Esophagus muscularis mucosa (tissue), 3 donors: ENCODE results near the gene PLA2R1.

ENCODE experiments used
- POLR2AphosphoS5 ChIP-seq, 2 donors: sonication (generic); formaldehyde crosslinking; IDR thresholded peaks; one replicate each; pipeline ENCODE4 v1.6.1; 2017; ENCODE audit warnings: antibody characterized with exemption in 2 of 2
- TF ChIP-seq, protein P1 (sequence below), 3 experiments: fragments of 200-600 bp in 2 of 3; fragments of 450-650 bp in 1 of 3; sonication (generic) in 2 of 3; IDR thresholded peaks; one replicate each; pipeline ENCODE4 v1.5.1; 2017 to 2019; ENCODE audit warnings: antibody characterized with exemption in 3 of 3, mild to moderate bottlenecking in 2 of 3, moderate library complexity in 1 of 3

DNA sequence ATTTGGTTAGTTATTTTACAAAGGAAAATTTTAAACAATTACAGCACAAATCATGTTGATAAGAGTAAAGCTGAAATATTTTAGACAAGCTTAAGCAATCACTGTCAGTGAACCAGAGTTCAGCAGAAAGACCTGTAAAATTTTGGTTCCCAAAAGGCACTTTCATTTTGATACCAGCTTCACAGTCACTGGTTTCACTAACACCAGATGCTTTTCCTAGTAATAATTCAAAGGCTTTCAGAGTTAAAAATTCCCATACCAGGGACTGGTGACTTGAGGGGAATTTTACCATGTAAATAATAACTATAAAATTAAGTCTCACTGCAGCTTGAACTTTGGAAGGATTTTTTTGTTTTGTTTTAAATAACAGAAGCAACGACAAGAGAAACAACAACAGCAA is 162.1 kb downstream of the PLA2R1 start:
- TF ChIP-seq, protein P1, sequence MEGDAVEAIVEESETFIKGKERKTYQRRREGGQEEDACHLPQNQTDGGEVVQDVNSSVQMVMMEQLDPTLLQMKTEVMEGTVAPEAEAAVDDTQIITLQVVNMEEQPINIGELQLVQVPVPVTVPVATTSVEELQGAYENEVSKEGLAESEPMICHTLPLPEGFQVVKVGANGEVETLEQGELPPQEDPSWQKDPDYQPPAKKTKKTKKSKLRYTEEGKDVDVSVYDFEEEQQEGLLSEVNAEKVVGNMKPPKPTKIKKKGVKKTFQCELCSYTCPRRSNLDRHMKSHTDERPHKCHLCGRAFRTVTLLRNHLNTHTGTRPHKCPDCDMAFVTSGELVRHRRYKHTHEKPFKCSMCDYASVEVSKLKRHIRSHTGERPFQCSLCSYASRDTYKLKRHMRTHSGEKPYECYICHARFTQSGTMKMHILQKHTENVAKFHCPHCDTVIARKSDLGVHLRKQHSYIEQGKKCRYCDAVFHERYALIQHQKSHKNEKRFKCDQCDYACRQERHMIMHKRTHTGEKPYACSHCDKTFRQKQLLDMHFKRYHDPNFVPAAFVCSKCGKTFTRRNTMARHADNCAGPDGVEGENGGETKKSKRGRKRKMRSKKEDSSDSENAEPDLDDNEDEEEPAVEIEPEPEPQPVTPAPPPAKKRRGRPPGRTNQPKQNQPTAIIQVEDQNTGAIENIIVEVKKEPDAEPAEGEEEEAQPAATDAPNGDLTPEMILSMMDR (IDR thresholded peaks at IDR 0.05), result no peak
- no peak for TF ChIP-seq POLR2AphosphoS5 (IDR thresholded peaks at IDR 0.05)
